Adipose tissue (tissue), 3 donors: ENCODE data around the gene THAP8. TPM values are rescaled to one million over a fixed set of nuclear protein-coding genes. Genes with fewer than 3 reads are reported as not detected.
"Not testable (repeated sequence)": the region's sequence is repeated elsewhere in the genome, so short reads cannot be mapped to it uniquely, and the experiment has no call there.

Experiments
- H3K27ac ChIP-seq: one replicate; pipeline ENCODE4 v1.5.1; 2013; ENCODE audit warnings: low read depth, low read length
- whole genome bisulfite sequencing, 3 donors: extraction: QIAGEN DNeasy Blood & Tissue Kit; methylation state at CpG; one replicate each; pipeline ENCODE4 v1.1.7; 2013; 5-methylcytosine and 5-hydroxymethylcytosine counted together
- polyA plus RNA-seq, 3 donors: library from polyadenylated mRNA; stranded (reverse); fragments of 200-250 nt; gene quantifications; one replicate each; pipeline ENCODE4 v1.2.3, GENCODE V29; 2013
- donor health status: healthy with polysubstance abuse.
- donor health status: Bipolar disorder and iron deficiency.
- donor health status: healthy.

Gene THAP8
- polyA plus RNA-seq, 3 donors, result 3.5 to 7.1 (median 5.2) TPM

DNA sequence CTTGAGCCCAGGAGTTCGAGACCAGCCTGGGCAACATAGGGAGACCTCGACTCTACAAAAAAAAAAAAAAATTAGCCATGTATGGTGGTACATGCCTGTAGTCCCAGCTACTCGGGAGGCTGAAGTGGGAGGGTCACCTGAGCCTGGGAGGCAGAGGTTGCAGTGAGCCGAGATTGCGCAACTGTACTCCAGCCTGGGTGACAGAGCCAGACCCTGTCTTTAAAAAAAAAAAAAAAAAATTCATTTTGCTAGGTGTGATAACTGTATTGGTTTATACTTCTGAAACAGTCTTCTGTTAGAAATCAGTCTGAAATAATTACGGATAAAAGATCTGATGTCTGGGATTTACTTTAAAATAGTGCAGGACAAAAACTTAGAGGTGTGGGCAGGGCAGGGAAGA lies 13.0 kb downstream of the THAP8 start:
- WGBS, 3 donors, result 82 to 91% (median 85%) methylated on average over 6 of the region's 6 CpGs
- not testable (repeated sequence) for H3K27ac ChIP-seq

DNA sequence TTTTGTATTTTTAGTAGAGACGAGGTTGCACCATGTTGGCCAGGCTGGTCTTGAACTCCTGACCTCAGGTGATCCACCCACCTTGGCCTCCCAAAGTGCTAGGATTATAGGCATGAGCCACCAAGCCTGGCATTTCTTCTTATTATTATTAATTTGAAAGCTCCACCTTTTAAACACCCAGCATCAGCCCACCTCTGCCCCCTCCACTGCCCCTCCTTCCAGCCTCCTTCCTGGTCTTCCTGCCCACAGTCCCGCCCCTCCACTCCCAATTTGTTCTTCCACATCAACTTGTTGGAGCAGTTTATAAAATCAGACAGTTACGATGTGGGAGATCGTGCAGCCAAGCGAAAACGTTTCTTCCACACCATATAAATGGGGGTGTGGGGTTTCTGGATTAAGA lies 13.6 kb downstream of the THAP8 start:
- H3K27ac ChIP-seq, result no peak overlapping the region
- 79 to 90% (median 83%) methylated on average over 6 of the region's 6 CpGs for WGBS, 3 donors

DNA sequence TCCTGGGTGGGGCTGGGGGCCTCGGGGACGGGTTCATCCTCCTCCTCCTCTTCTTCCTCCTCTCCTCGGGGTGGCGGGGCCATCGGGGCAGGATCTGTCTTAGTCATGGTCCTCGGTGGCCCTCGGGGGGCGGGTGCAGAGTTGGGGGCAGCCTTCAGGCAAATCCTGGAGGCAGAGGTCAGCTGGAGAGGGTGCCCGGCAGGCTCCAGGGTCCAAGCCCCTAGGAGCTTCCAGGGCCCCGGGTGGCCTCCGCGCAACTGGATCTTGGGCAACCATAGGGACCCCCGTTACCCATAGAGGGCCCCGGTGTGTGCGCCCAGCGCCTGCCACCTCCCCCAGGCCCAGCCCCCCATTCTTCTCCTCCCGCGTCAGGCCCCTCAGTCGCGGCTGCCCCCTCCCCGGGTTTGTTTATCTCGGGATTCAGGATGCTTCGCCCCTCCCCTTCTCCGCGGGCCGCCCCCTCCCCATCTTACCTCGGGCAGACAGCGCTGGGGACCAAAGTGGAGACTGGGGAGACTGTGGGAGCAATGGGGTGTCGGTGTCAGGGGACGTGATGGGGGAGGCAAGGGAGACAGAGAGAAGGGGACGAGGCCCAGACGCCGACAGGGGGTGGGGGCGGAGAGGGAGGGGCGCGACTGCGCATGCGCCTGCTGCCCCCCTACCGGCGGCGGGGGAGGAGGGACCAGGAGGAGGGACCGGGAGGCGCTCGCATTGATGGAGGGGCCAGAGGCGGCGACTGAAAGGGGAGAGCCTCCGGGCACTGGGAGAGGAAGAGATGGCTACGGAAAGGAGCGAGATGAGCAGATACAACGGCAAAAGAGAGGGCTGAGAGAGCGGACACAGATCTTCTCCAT lies 21.6 kb downstream of the THAP8 start, which contains the start of gene CLIP3:
CLIP3 (minus strand) TSS at position 623 of the 854 bp plus-strand sequence; CDS start at position 107, 516 bp downstream.
- 3 to 4% (median 3%) methylated on average over 38 to 51 of the region's 51 CpGs for WGBS, 3 donors
- no peak within 1 kb of the TSS for H3K27ac ChIP-seq

DNA sequence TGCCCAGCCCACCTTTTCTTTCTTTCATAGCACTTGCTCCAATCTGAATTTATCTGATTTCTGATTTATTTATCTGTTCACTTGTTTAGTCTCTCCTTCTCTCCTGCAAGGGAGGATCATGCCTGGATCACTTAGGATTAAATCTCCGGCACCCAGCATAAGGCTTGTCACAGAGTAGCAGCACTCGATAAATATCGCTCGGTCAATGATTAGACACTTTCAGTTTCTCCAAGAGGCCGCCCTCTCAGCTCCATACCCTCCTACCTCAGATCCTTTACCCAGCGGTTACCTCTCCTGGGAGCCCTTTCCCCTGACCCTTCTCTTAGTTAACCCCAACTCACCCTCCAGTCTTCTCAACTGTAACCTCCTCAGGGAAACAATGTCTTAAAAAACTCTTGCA lies 22.8 kb downstream of the THAP8 start:
- no peak overlapping the region for H3K27ac ChIP-seq
- WGBS, 3 donors, result 66 to 85% (median 81%) methylated on average over 6 of the region's 6 CpGs

DNA sequence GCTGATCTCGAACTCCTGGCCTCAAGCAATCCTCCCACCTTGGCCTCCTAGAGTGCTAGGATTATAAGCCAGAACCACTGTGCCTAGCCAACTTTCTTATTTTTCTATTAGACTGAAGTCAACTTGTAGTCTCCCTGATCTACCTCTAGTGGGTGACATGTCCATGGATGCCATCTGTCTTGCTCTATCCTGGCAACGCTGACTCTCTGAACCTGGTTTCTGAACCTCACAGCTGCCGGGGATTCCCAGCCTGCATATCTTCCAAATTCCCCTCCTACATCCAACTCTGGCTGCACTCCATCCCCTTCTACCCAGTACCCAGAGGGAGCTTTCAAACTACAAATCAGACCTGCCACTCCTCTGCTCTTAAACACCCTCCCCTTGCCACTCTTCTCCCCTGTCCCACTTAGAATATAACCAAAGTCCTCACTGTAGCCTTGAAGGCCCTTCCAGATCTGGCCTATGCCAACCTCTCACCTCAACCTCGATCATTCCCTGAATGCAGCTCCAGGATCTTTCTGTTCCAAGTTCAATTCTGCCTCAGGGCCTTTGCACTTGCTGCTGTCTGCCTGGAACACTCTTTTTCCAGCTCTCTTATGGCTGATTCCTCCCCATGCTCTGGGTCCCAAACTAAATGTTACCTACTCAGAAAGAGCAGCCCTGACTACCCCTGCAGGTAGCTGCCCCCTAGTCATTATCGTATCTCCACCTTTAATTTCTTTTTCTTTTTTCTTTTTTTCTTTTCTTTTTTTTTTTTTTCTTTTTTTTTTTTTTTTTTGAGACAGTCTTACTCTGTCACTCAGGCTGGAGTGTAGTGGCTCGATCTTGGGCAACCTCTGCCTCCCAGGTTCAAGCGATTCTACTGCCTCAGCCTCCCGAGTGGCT lies 23.6 kb downstream of the THAP8 start:
- H3K27ac ChIP-seq, result no peak overlapping the region
- WGBS, 3 donors, result 82 to 85% (median 85%) methylated on average over 8 of the region's 8 CpGs

DNA sequence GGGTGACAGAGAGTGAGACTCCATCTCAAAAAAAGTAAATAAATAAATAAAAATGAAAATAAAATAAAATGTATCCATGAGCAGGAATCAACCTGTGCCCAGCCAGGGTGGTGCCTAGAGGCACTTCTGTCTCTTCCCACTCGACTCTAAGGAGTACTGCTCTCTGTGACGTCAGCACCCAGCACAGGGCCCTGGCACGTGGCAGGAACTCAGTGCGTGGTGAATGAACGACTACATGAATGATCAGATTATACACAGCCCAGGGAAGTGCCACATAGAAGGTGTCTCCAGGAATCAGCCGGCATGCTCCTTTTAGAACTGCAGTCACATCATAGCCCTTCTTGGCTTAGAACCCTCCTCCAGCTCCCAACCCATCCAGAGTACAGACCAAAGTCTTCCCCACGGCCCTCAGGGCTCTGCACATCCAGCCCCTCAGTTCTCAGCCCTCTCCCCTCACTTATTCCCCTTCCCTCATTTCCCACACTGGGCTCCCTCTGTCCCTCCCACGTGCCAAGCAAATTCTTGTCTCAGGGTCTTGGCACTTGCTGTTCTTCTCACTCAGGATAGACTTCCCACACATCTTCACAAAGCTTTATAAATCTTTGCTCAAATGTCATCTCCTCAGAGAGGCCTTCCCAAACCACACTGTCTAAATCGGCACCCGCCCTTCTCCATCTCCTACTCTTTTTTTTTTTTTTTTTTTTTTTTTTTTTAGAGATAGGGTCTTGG lies 25.6 kb downstream of the THAP8 start:
- WGBS, 3 donors, result 78 to 83% (median 82%) methylated on average over 10 of the region's 10 CpGs
- H3K27ac ChIP-seq, result no peak overlapping the region

DNA sequence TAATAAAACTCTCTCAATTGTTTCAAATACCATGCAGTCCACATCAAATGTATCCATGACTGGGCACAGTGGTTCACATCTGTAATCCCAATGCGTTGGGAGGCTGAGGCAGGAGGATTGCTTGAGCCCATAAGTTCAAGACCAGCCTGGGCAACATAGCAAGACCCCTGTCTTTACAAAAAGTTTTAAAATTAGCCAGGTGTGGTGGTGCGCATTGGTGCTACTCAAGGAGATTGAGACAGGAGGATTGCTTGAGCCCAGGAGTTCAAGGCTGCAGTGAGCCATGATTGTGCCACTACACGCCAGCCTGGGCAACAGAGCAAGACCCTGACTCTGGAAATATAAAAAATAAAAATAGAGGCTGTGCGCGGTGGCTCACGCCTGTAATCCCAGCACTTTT lies 26.4 kb downstream of the THAP8 start:
- 92 to 98% (median 96%) methylated on average over 6 of the region's 6 CpGs for WGBS, 3 donors
- no peak overlapping the region for H3K27ac ChIP-seq

DNA sequence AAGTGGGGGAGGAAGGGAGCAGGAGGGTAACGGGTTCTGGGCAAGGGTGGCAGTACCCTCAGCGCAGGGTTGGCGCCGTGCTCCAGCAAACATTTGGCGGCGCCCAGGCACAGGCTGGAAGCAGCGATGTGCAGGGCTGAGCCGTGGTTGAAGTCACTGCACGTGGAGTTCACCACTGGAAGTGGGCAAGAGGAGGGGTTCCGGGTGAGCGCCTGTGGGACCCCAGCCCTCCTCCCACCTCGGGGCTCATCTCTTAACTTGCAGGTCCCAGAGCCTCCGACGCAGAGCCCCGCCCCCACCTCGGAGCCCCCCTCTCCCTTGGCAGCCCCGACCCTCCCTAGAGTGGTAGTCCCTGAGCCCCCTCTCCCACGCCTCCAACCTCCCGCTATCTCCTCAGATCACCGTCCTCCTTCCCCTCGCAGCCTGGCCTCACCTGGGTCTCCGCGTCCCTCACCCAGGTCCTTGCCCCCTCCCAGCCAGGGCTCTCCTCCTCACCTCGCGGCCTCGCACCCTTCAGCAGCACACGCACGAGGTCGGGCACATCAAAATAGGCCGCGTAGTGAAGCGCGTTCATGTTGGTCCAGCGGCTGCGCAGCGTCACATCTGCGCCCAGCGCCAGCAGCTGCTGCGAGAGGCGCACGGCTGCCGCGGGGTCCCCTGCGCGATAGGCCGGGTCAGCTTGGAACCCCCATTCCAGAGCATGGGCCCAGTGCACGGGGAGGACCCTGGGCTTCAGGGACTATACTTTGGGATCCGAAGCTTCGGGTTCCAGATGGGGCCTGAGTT lies 27.8 kb downstream of the THAP8 start:
- no peak overlapping the region for H3K27ac ChIP-seq
- WGBS, 3 donors, result 92 to 94% (median 94%) methylated on average over 46 to 49 of the region's 49 CpGs

DNA sequence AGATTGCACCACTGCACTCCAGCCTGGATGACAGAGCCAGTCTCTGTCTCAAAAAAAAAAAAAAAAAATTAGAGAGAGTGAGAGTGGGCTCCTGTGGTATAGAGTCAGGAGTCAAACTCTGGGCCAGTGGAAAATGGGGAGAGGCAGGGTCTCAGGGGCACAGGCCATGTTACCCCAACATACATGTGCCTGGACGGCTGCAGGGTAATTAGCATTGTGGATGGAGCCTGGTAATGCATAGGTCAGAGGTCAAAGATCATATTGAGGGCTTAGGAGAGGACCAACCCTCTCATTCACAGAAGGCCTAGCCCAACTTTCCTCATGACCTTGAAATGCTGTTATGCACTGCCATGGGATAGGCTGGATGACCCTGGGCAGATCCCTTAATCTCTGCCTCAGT lies 28.5 kb downstream of the THAP8 start:
- 88% methylated on average over 1 of the region's 1 CpG for WGBS, 3 donors
- no peak overlapping the region for H3K27ac ChIP-seq

DNA sequence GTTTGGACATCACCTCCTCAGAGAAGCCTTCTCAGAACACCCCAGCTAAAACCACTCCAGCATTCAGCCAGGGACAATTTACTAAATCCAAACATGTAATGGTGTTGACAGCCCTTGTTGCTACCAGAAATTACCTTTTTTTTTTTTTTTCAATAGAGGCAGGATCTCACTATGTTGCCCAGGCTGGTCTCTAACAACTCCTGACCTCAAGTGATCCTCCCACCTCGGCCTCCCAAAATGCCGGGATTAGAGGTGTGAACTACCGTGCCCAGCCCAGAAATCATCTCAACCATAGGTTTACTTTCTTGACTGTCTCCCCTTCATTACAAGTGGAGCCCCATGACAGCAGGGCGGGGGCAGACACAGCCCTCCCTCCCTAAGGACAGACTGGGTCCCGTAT lies 30.7 kb downstream of the THAP8 start:
- no peak overlapping the region for H3K27ac ChIP-seq
- WGBS, 3 donors, result 92 to 94% (median 93%) methylated on average over 5 of the region's 5 CpGs

DNA sequence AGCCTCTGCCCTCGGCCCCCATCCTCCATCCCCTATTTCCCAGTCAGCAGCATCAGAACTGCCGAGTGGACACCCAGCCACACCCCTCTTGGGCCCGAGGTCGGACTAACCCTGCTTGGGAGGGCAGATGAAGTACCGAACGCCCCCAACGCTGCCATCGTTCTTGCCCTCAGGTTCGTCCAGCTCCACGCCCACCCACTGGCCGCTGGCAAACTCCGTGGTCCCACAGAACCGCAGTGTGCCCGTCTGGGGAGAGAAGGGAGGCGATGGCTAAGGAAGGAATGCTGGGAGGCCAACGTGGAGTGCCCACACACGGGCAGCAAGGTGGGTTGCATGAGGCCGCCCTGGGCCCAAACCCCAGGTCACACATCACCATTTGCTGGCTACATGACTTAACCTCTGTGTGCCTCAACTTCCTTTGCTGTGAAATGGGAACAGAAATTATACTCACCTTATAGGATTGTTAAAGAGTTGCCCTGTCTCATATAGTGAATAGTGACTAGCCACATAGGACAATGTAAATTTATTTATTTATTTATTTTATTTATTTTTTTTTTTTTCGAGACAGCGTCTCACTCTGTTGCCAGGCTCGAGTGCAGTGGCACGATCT lies 34.9 kb downstream of the THAP8 start:
- 91 to 92% (median 91%) methylated on average over 22 of the region's 22 CpGs for WGBS, 3 donors
- no peak overlapping the region for H3K27ac ChIP-seq

DNA sequence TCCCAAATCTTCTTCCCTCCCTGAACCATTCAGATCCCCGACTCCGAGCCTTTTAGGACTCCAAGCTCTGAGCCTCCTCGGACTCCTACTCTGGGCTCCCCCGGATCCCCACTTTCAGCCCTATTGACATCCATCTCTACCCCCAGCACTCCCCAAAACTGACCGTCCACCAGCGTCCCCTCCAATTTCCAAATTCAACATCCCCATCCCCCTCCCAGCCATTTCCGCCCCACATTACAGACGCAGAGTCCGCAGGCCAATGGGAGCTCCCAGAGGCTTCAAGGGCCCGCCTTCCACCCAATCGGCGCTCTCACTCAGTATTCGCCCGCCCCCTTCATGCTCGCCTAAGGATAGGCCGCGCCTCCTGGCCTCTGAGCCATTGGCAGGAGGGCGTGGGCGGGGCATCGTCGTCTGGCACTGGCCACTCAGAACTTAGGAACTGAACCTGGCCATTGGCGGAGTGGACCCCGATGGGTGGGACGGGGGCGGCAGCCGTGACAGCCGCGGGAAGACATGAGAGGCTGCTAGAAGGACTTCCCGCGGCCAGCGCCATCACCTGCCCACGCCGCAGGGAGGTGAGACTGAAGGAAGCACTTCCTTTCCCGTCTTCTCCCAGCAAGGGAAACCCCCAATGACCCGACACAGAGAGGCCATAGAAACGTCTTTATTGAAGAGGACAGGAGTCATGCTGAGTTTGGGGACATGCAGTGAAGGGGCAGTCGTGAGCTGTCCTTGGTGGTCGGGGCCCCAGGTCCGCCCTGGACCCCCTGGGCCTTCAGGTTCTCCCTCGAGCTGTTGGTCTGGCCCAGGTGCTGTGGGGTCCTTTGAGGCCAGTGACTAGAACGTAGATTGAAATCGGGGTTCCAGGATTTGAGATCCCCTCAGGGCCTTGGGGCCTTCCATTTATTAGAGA lies 39.8 kb downstream of the THAP8 start, which contains the start of gene ALKBH6:
ALKBH6 (minus strand) TSS at position 202 of the 913 bp plus-strand sequence. CDS start 816 bp downstream, outside the sequence.
- H3K27ac ChIP-seq, result no peak within 1 kb of the TSS
- WGBS, 3 donors, result 2 to 3% (median 2%) methylated on average over 42 of the region's 42 CpGs

DNA sequence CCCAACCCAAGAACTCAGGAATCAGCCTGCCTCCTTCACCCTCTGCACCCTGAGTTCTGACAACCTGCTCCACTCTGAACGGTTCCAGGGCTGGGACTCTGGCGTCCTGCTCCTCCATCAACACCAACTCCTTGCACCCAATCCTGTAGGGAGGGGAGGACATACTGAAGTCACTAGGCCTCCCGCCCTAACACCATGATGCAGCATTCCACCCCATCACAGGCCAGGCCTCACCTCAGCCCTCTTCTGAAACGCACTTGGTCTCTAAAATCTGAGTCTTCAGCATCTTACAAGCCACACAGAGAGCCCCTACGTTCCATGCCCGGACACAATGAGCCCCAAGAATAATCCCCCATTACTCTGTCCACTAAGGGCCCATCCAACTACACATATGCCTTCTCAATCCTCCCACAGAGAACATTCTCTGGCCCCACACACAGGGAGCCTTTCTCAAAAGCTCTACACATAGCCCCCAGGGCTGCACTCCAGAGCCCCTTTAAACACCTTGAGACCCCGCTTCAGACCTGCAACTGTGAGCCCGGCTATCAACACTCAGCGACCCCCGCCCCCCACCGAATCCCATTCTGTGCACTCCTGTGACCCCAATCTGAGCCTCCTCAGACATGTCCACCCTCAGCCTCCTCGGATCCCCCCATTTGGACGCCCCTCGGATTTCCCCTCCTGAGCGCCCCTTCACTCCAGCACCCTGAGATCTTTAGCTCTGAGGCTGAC lies 40.6 kb downstream of the THAP8 start:
- H3K27ac ChIP-seq, result no peak overlapping the region
- WGBS, 3 donors, result 31 to 33% (median 32%) methylated on average over 15 of the region's 15 CpGs

DNA sequence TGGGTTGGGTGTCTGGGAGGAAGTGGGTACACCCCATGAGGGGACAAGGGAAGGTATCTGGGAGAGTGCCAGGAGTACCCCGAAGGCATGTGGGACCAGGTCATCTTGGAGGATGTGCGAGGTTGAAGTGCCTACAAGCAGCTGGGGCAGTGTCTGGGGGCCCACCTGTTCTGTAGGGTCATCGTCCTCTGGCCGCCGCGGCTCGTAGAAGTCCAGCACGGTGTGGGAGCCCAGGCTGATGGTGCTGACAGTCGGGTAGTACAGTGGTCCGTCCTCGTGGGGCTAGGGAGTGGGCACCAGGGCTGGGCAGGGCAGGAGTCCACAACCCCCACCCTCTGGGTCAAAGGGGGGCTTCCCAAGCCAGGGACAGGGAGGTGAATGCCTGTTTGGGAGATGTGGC lies 43.7 kb downstream of the THAP8 start:
- H3K27ac ChIP-seq, result no peak overlapping the region
- WGBS, 3 donors, result 94 to 98% (median 95%) methylated on average over 8 to 11 of the region's 11 CpGs

DNA sequence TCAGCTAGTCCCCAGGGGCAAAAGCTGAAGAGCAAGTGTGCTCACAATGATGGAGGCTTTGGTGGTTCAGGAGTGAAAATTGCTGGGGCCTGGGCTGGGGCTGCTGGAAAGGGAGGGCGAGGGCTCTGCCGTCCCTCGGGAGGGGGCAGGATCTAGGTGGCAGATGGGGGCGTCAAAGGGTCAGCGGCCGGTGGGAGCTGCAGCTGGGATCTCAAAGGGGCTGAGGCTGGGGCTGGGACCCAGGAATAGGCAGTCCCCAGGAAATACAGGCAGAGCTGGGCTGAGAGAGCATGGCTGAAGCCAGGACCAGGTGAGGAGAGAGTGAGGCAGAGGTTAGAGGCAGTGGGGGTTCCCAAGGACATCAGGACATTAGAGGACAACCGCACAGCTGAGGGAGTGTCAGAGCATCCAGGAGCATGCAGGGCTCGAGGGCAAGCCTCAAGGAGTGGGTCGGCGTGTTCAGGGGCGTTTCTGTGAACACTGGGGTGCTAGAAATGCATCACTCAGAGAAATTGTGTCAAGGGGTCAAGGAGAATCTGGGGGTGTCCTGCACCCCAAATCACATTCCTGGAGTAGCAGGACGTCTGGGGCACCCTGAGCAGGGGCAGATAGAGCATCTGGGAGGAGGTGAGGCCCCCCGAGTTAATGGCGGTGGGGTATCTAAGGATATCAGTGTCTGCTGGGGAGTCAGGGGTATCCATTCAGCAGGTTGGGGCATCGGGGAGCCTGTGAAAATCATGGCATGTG lies 44.3 kb downstream of the THAP8 start:
- 50 to 58% (median 57%) methylated on average over 15 of the region's 15 CpGs for WGBS, 3 donors
- H3K27ac ChIP-seq, result no peak overlapping the region
